HG03060 (cell line): Measurements from ENCODE around the gene COL23A1.

Experiments used
- ATAC-seq: cut with Tn5 transposase; IDR thresholded peaks from one replicate; pipeline ENCODE4 v1.9.1; 2021; ENCODE audit warnings: low read depth, moderate number of reproducible peaks; ENCODE audit not compliant: unreplicated experiment

Gene COL23A1

GRCh38 chr5:178590141-178590923 lies at the start of gene COL23A1:
Gene COL23A1, minus strand, starts transcription at chr5:178590393.
- ATAC-seq, result no peak

- no peak for ATAC-seq
Observed at GRCh38 chr5:178637356-178638074, 47.3 kb upstream of the COL23A1 start.

DNA sequence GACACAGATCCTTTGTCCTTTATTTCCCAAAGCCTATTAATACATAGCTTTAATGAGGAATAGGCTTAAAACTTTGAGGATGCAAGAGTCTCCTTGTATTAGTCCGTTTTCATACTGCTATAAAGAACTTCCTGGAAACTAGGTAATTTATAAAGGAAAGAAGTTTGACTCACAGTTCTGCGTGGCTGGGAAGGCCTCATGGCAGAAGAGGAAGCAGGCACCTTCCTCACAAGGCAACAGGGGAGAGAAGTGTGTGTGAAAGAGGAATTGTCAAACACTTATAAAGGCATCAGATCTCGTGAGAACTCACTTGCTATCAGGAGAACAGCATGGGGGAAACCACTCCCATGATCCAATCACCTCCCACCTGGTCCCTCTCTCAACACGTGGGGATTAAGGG lies 42.1 kb upstream of the COL23A1 start:
- ATAC-seq, result no peak

DNA sequence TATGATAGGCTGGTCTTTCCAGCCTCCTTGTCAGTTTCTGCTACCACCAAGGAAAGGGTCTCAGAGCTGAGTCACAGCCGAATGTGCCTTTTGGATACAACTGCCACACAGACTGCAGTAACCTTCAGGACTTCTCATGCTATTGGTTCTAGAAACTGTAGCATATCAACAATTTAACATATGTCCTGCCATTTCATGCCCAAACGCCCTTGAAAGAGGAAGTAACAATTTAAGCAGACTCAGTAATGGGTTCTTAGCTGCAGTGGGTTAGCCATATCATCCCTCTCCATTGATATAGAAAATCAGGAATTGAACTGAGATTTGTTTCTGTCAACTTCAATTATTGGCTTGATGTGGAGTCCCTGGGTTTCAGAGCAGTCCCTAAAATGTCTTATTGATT lies 40.8 kb upstream of the COL23A1 start:
- no peak for ATAC-seq

DNA sequence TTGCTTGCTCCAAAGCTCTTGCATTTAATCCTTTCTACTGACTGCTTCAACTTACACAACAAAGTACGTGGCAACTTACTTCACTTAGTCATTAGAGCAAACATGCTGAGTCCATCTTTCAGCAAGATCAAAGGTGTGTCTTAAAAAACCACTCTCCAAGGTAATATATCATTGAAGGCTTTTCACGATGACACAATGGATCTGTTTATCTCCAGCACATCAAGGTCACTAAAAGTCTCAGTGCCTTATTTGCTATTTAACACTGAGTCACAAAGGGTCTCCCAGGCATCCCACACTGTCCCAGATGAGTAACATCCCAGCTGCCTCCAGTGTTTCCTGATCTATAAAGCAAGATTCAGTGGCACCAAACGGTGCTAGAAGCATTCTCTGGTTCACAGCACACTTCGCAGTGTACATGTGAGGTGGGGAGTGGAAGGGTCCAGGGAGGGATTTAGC lies 40.3 kb upstream of the COL23A1 start:
- no peak for ATAC-seq

GRCh38 chr5:178627259-178627598 lies 37.0 kb upstream of the COL23A1 start:
- ATAC-seq, result no peak

DNA sequence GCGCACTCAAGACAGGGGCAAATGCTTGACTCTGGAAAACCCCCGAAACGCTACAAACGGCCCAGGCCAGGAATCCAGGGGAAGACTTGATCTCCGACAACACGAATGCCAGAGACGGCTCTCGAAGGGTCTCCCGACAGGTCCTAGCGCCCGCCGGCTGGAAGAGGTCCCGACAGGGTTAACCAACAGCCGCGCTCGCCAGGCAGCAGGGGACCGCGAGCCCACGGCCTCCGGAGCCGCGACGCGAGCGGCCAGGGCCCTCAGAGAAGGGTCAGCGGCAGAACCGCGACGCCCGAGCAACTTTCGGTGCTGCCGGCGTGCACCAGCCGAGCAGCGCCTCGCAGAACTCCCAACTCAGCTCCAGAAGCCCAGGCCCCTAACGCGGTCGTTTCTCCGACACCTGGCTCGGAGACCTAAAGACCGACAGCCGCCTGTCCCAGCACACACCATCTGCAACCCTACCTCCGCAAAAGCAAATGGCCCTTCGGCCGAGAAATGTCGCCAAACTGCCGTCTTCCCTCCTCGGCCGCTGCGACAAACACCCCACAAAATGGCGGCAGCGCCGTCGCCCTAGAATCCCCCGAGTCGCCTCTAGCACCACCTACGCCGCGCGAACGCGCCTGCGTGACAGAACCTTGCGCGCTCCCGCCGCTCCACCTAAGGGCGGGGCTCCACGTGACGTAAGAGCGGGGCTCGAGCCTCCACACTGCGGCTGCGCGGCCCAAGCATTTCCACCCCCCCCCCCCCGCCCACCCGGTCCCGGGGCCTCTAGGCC lies 36.5 kb upstream of the COL23A1 start, which contains the start of gene CLK4:
CLK4 (minus strand) TSS at position 567 of the 775 bp plus-strand sequence. CDS start 3,634 bp downstream, outside the sequence.
- peak; percentile 60 for ATAC-seq

DNA sequence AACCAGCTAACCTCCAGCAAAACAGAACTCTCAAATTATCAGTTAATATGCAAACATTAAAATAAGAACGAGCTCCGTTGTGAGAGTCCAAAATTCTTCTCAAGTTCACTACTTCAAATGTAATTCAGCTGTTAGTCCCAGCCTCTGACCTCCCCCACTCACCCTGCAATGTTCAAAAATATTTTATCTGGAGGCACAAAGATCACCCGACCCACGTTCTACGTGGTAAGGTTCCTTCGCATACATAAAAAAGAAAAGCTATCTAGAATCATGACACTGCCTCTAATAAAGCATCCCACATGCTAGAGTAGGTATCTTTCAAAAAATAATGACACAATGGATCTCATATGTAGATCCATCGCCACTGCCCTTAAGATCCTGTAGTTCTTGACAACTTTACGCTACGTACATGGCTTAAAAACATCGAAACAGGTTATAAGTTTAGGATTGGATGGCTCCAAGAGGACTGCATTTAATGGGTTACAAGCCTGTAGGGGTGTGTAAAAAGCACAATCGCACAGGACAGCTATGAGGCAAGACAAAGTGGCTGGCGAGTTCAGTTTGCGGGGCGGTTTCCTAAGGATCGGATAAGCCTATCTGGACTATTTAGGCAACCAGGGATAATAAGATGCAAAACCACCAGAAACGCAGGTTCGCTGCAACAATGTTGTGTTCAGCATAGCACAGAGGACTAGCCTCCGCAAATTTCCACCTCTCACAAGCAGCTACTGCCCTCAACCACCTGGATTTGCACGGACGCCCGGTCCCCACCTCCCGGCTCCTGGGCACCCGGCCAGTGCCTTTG lies 35.7 kb upstream of the COL23A1 start:
- ATAC-seq, result peak; percentile 11

DNA sequence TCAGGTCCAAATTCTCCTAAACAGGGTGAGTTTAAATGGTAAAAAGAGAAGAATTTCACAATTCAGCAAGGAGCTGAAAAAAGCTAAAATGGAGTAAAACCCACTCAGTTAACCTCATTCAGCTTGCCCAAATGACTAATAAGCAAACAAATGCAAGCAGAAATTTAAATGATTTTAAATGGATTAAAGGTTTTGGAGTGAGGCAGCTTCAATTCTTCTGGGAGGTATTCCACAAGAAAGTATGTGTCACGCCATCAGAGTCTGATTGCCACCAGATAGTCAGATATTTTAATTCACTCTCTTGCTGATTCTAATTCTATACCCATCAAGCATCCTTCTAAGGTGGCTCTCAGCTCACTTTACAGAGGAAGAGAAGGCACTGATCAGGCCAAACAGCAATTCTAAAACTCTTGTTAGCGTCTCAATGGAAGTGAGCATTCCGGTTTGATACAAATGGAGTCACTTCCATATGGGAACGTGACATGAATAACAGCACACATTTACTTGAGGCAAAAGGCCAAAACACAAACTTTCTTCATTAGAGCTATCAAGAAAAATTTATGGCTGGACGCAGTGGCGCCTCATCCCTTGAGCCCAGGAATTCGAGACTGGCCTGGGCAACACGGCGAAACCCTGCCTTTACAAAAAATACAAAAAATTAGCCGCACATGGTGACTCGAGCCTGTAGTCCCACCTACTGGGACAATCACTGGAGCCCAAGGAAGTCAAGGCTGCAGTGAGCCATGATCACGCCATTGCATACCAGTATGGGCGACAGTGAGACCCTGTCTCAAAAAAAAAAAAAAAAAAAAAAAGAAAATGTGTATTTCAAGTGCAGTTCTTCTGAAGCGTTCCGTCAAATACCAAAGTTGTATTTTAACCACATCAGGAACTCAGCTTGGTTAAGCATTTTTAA lies 34.7 kb upstream of the COL23A1 start:
- ATAC-seq, result no peak

DNA sequence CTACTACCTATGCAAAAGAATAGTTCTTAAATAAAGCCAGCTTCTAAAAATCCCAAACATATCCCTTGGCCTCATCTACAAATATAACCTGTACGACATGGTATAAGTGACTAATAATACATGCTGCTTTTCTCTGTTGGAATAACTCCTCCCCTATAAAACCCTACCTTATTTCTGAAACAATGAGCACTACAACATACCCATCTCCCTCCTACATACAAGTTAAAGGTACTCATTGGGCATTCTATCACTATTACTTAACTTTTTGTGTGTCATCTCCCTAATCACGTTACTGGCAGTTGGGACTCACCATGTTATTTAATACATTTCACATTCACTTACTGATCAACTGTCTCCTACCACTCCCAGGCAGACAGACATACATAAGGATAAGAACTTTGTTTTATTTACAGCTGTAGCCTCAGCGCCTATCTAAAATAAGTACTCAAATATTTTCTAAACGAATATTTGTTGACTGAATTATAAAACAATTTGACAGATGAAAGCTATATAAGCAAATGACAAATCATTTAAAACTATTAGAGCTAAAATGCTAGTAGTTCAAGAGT lies 32.6 kb upstream of the COL23A1 start:
- no peak for ATAC-seq

- ATAC-seq, result no peak
Observed at GRCh38 chr5:178619390-178619789, 29.2 kb upstream of the COL23A1 start.

- ATAC-seq, result no peak
Observed at GRCh38 chr5:178612299-178612698, 22.1 kb upstream of the COL23A1 start.

- no peak for ATAC-seq
Observed at GRCh38 chr5:178606269-178606668, 16.1 kb upstream of the COL23A1 start.

- no peak for ATAC-seq
Observed at GRCh38 chr5:178605788-178606187, 15.6 kb upstream of the COL23A1 start.

- no peak for ATAC-seq
Observed at GRCh38 chr5:178602752-178603151, 12.6 kb upstream of the COL23A1 start.

- ATAC-seq, result no peak
Observed at GRCh38 chr5:178595750-178596149, 5.6 kb upstream of the COL23A1 start.

DNA sequence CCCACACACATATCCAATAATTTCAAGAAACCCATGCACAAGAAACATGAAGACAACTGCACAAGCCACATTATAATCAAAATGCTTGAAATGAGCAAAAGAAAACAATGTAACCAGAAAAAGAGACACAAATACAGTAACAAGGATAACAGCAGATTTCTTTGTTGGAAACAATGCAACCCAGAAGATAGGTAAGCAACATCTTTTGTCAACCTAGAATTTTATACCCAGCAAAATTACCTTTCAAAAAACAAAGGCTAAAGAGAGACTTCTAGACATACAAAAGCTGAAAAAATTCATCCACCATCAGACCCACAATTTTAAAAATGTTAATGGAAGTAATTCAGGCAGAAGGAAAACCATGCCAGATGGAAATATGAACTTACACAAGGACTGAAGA lies 5.0 kb upstream of the COL23A1 start:
- no peak for ATAC-seq

DNA sequence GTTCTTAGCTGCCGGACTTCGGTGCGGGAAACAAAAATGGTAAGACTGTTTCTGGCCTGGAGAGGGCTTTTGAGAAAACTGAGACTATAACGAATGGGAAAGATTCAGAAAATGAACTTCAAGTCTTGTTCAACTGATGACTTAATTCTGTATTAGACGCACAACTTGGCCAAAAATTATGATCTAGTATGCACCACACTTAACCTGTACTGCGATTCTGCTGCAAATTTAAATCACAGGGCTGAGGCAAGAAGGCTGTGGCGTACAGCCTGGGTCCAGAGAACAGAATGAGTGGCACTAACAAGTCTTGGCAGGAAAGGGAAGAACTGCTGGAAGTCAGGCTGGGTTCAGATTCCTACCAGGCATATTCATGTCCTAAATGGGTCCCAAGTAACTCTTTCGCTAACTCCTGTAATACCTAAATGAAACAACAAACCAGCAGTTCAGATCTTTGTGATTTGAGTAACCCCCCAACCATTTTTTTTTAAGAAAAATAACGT lies 781 bp upstream of the COL23A1 start:
- ATAC-seq, result no peak
